ENCODE measurements around the gene TRIM54.

GRCh38 chr2:27233341-27233740, 48.9 kb upstream of the TRIM54 start:
- TF ChIP-seq CTCF (IDR thresholded peaks at IDR 0.05; ENCODE audit: insufficient read depth, low read depth, low read length) (no peak), EZH2 (IDR thresholded peaks at IDR 0.05; ENCODE audit: insufficient read depth, low read length) (no peak)

Measured in astrocyte (in vitro differentiated cells and primary cell).